Ammon's horn (tissue), 1 donor: ENCODE measurements around the gene PKD2.
"Not testable (repeated sequence)": the region's sequence is repeated elsewhere in the genome, so short reads cannot be mapped to it uniquely, and the experiment has no call there.

Experiments used
- DNase-seq: peaks from one replicate; pipeline ENCODE4 v3.0.0-alpha.2; 2016; ENCODE audit warnings: low spot score

PKD2 gene

DNA sequence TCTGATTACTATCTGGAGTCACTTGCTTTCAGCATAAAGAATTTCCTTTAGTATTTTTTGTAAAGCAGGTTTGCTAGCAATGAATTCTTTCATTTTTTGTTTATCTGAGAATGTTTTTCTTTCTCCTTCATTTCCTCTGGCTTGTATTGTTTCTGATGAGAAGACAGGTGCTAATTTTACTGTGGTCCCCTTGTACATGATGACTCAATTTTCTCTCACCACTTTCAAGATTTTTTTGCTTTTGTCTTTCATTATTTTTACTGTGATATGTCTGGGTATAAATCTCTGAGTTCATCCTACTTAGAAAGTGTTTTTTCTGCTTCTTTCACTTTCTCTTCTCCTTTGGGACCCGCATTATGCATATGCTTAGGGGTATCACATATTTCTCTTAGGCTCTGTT lies 62.6 kb downstream of the PKD2 start:
- DNase-seq: no peak

DNA sequence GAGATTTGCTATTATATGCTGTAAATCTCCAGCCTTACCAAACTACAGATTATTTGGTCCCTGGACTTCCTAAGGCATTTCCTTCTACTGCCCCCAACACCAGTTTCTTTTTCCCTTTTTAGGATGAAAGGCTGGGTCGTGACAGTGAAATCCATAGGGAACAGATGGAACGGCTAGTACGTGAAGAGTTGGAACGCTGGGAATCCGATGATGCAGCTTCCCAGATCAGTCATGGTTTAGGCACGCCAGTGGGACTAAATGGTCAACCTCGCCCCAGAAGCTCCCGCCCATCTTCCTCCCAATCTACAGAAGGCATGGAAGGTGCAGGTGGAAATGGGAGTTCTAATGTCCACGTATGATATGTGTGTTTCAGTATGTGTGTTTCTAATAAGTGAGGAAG lies 67.9 kb downstream of the PKD2 start:
- DNase-seq: no peak

DNA sequence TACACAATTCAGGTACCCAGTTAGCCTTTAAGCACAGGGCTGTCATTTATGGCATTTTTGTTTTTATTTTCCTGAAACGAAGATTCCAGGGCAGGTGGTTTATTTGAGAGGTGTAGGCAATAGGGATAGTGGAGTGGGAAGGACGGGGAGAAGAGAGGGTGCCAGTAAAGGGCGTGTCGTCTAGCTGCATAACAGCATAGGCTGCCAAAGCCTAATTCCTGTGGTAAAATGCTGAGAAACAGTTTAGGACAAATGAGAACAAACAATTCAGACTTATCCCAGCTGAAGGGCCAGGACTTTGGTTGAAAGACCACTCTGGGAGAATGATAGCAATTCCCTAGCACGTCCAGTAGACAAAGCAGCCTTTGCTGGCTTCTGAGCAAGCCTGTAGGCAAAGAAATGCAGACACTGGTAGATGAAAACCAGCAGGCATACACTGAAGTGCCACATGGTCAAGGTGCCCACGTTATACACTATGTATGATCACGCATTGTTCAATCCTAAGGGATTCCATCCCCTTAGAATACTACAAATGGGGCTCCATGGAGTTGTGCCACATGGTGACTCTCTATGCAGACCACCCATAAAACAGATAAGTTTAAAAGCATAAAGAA lies 70.6 kb downstream of the PKD2 start:
- no peak for DNase-seq

DNA sequence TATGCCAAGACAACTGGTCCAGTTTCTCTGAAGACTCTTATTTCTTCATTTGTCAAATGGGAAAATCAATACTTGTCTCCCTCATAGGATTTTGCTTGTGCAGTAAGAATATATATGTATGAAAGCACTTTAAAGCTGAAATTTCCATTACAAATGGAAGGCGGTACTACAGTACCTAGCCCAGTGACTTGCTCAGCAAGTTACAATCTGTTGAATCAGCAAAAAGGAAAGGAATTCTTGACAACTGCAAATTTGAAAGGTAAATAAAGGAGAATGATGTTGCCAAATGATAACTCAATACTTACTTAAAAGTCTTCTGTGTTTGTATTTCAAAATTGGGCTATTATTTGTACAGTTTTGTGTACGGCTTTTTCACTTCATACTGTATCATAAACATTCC lies 71.1 kb downstream of the PKD2 start:
- DNase-seq: no peak

DNA sequence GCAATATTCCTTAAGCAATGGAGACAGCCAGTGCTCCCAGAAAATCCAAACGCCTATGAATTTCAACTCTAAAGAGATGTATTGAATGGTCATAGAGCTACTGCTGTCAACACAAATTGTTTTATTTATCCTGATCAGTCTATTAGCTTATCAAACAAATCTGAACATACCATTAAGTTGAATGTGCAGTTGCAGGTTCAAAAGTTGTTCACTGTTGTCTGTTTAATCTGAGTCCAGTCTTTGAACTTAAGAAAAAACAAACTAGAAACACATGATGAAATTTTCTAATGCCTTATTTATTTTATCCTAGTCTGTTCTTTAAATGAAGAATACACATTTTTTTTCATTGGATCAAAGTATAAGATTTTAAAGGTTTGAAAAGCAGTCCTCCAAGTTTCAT lies 73.2 kb downstream of the PKD2 start:
- no peak for DNase-seq

DNA sequence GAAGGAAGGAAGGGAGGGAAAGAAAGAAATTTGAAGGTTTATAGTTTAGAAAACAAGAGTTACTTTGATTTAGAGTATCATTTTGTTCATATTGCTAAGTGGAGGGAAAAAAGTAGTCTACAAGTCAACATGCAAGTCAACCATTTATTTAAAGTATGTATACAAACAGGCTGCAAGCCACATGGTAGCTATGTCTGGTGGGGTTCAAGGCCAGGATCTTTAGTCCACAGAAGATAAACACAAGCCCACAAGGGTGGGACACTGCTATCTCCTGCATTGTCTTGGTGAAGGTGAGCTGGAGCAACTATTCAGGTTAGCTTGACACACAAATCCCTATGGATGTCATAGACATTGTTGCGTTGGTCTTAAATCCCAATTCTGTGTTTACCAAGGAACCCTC lies 79.6 kb downstream of the PKD2 start:
- no peak for DNase-seq

DNA sequence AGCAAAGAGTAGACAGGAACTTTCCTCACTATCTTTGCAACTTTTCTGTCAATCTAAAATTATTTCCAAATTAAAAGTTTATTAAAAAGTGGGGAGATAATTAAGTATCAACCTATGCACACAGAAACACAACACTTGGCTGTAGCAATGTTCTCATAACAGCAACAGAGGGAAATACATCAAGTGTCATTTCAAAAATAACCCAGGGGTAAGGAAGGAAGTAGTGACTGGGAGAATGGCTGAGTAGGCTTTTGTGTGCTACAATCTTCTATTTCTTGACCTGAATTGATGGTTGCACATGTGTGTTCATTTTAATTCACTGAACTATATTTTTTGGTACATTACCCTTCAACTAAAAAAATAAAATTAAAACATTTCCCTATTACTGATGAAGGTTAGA lies 83.5 kb downstream of the PKD2 start:
- peak; percentile 18 for DNase-seq

DNA sequence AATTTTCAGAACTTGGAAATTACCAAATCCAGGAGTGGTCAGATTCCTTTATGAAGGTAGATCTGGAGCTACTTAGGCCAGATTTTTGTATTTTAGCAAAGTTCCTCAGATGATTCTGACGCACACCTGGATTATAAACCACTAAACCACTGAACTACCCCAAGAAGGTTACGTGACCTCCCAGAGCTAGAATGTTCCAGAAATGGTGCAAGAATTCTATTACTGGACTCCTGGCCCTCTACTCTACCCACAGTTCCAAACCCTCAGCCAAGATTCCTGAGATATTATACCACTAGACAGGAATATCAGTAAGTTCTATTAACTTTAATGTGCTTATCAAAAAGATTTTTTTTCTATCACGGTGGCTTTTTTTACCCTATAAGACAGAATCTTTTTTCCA lies 83.9 kb downstream of the PKD2 start:
- no peak for DNase-seq

DNA sequence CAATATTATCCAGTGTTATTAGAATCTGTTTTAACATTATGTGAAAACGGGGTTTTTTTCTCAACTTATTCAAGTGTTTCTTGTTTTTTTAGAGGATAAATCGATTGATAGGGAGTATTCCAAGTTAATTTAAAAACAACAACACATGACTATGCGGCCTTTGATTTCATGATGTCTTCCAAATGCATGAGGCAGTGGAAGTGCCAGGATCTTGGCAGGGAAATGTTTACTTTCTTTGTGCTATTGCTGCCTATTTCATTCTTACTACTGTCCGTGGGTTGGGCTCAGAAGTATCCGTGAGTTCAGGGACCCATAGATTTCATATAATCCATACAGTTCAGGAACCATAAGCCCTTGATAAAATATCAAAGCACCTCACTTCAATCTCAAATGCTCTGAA lies 86.4 kb downstream of the PKD2 start:
- no peak for DNase-seq

DNA sequence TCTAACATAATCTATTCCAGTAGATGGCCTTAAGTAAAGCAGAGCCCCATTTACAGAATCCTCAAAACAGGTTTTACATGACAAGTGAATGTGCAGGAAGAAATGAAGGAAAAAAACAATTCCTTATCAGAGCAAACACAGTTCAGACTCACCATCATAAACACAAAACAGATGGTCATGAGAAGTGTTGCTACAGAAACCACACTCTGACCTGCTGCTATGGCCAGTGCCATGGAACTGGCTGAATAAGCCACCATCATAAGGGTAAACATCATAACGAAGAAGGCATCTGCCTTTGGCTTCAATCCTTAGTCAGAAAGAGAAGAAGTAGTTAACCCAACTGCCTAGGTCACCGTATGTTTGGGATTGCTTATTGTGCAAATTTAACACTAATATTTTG lies 89.9 kb downstream of the PKD2 start:
- DNase-seq: no peak

DNA sequence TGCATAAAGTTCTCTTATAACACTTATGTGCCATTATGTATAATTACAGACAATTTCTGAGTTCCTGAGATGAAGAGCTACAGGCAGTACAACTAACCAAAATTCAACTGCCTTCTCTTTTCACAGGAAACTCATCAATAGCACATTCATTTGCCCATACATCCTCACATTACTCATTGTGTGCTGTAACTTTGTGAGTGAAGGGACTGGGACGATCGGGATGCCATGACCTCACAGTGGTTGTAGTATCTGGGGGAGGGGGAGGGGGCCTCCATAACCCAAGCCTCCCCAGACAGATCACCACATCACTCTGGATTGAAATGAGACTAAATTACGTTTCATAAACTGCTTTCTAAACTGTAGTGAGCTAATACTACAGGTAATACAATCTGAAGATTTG lies 90.3 kb downstream of the PKD2 start:
- DNase-seq: no peak

DNA sequence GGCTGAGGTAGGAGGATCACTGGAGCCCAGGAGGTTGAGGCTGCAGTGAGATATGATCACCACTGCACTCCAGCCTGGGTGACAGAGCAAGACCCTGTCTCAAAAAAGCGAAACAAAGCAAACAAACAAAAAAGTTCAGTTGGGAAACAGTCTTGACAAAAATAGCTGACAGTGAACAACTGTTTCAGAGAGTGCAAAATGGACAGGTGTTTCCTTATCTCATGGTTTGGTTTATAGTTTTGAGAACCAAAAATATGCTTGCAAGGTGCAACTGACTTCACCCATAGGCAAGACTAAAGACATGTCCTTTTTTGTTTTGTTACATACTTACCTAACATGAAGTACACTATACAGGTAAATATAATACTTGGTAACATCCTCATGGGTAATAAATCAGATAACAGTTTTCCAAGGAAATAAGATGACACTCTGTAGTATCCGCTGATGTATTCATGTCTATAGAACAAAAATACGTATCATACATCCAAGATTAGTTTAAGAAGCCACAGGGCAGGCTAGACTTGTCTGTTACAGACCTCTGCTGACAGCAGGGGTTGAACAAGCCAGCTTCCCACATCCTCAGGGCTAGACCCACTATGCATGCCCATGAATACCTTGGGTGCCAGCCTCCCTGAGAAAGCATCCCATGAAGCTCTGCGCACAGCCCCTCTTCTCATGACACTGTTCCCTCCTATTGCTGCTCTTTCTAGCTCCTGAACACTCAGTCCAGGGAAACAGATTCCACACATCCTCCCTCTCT lies 91.7 kb downstream of the PKD2 start:
- DNase-seq: no peak

DNA sequence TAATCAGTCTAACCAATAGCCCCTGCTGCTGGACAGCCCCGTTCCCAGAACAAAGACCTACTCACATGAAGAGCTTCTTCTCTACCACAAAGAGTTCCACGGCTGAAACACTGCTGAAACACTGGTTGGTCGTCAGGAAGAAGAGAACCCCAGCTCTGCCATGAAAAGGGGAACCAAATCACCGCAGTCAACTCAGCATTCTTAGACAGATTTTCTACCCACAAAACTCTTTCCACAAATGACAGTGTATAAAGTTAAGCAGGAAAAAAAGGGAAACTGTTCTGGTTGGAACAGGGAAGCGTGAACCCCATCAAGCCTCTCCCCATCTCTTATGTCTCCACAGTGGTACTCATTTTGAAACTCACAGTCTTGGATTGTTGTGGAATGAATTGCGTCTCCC lies 93.7 kb downstream of the PKD2 start:
- DNase-seq: peak; percentile 68

DNA sequence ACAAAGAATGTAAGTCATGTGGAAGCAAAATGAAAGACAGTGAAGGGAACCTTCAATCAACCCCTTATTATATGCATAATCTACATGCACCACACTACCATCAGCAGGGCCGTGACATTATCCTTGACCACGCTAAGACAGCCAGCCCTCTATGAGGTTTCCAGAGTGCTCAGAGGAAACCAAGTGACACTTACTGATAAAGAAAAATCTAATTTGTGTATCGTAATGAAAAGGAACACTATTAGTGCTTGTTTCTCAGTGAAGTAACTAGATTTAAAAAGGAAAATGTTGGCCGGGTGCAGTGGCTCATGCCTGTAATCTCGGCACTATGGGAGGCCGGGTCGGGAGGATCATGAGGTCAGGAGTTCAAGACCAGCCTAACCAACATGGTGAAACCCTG lies 94.6 kb downstream of the PKD2 start:
- no peak for DNase-seq

DNA sequence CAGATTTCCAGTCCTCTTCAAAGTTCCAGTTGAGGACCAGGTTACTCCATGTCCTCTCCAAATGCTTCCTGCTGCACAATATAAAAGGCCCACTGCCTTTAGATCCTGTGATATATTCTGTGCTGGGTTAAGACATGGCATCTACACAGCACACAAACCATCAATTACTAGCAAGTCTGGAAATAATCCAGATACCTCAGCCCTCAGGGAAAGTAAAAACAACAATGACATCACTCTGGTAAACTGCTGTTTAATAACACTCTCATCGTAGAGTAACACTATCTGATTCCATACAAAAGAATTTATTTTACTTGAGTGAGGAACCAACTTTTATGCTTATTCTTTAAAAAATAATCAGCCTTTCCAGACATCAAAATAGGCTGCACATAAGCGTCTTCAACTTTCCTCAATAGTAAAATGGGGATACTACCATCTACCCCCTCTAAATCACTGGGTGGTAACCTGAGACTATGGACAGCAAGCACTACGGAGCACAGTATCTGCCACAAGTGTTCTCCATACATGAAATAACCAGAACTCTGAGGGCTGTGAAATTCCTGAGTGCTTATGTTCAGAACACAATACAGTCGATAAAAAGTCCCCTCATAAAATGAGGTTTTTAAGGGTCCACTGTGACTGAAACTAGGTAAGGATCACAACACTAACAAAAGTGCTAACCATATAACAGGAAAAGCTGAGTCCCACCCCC lies 97.6 kb downstream of the PKD2 start:
- DNase-seq: no peak

DNA sequence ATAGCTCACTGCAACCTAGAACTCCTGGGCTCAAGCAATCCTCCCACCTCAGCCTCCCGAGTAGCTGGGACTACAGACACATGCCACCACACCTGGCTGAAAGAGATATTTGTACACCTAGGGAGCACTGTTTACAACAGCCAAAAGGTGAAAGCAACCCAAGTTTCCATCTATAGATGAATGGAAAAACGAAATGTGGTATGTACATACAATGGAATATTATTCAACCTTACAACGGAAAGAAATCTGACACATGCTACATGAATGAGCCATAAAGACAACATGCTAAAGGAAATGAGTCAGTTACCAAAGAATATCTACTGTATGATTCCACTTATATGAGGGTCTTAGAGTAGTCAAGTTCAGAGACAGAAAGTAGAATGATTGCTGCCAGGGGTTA lies 98.8 kb downstream of the PKD2 start:
- no peak for DNase-seq

DNA sequence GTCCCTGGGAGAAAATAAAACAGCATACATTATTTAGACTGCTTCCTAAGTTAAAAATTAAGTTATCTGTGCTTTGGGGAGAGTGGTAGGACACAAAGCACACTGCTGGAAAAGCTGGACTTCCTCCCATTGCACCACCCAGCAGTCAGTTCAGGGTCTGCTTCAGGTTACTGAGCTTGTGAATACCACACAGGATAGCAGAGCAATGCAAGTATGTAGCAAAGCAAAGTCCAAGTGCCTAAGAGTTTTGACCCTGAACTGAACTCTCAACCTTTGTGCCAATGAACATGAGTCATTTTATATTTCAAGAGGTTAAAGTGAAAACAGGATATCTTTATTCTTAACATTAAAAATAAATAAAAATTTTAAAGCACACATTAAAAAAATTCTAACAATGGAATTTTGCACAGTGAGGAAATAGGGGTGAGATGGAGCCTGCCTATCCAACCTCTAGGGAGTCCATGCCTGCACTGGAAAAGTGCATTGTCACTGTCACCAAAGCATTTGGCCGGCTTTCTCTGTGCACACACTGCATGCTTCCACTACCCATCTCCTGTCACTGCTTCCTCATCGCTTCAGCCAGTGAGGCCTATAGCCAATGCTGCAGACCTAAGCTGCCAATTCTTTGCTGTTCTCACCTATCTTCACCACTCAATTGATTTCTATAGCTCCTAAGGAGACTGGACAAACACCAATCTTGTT lies 100.1 kb downstream of the PKD2 start:
- DNase-seq: peak; percentile 49

DNA sequence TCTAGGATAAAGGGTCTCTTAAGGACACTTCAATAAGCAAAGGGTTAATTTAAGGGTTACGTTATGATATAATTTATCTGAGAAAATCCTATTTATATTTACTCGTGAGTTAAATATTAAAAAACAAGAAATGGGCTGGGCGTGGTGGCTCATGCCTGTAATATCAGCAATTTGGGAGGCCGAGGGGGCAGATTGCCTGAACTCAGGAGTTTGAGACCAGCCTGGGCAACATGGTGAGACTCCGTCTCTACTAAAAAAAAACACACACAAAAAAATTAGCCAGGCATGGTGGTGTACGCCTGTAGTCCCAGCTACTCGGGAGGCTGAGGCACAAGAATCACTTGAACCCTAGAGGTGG lies 100.7 kb downstream of the PKD2 start:
- not testable (repeated sequence) for DNase-seq

DNA sequence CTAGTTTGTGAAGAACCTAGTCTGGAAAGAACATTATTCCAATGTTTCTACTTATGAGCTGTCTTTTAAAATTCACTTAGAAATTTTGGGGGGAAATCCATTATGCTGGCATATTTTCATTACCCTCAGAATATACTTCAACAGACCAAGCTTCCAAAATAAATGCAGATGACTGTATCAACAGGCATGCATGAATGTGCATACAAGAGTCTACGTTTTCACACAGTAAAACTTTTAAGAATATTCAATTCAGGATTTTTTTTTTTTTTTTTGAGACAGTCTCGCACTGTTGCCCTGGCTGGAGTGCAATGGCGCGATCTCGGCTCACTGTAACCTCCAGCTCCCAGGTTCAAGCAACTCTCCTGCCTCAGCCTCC lies 101.3 kb downstream of the PKD2 start:
- no peak for DNase-seq

DNA sequence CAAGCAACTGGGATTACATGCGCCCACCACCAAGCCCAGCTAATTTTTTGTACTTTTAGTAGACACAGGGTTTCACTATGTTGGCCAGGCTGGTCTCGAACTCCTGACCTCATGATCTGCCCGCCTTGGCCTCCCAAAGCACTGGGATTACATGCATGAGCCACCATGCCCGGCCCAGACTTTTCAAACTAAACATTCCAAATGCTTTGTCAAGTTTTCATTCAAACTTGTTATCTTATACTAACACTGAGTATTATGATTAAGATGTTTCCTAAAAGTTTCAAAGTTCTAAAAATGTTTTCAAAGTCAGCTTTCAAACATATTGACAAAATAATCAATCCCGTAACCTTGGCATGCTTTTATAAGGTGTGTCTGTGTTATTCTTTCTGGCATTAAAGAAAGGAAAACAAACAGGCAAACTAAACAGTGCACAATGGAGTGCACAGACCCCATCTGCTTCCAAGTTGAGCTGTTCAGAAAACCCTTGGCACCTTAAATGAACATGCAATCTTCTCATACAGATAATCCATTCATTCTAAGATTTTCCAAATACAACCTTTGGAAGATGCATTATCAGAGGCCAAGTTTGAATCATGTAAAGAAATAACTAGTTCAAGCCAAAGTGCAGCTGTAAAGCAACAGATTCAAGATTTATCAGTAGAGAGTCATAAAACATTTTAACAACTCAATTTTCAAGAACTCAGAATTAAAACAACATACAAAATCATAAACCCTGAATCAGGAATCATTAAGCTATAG lies 101.9 kb downstream of the PKD2 start:
- no peak for DNase-seq

DNA sequence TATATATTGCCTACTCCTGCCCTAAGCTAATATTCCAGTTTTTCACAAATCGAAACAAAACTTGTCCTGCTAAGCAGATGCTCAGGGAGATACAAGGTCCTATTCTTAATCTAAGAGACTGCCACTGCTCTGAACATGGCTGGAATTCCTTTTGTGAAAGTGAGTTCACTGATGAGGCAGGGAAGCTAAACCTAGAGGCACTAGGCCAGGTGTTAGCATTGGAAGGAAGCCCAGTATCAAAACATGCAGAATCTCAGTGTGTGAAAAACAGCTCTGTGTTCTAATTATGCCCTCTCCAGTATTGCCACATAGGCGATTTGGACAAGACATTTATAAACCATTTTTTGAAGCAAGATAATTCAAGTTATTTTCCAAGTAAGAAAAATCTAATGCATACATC lies 103.4 kb downstream of the PKD2 start:
- no peak for DNase-seq

DNA sequence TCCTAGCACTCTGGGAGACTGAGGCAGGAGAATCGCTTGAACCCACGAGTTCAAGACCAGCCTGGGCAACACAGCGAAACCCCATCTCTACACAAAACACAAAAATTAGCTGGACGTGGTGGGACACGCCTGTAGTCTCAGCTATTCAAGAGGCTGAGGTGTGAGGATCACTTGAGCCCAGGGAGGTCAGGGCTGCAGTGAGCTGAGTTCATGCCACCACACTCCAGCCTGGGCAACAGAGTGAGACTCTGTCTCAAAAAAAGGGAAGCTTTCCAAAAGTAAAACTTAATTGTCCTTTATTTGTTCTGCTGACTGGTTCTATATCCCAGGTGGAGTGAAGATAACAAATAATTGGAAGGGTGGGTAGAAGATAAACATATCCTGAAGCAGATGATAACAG lies 105.4 kb downstream of the PKD2 start:
- no peak for DNase-seq
